Measurements from ENCODE around the gene NEK10. TPM values are rescaled to one million over a fixed set of nuclear protein-coding genes. Genes with fewer than 3 reads are reported as not detected.

NEK10 gene
- total RNA-seq, 1 donor from 2014 or later, result 7.3 TPM

DNA sequence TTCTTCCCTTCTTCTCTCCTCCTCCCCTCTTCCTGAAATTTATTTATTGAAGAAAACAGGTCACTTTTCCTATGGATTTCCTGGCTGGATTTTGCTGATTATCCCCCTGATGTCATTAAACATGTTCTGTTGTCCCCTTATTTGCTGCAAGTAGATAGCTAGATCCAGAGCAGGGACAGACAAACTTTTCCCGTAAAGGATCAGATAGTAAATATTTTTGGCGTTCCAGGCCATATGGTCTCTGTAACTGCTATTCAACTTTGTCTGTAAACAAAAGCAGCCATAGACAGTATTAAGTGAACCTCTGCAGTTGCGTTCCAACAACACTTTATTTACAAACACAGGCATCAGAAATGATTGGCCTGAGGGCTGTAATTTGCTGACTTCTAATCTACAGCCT, 241.3 kb downstream of the NEK10 start:
- Mint-ChIP-seq H3K4me1 (ENCODE audit: low read depth) (no peaks in the 10 kb centered on the region), H3K4me3 (ENCODE audit: unreplicated experiment) (no peak overlapping the region), H3K9me3 (ENCODE audit: low read depth) (no peaks in the 10 kb centered on the region), H3K36me3 (ENCODE audit: low read depth) (peaks cover 7% of the 10 kb centered on the region), H3K27ac (ENCODE audit: unreplicated experiment) (no peak overlapping the region), H3K27me3 (ENCODE audit: low read depth) (no peaks in the 10 kb centered on the region)
- TF ChIP-seq, protein P1, sequence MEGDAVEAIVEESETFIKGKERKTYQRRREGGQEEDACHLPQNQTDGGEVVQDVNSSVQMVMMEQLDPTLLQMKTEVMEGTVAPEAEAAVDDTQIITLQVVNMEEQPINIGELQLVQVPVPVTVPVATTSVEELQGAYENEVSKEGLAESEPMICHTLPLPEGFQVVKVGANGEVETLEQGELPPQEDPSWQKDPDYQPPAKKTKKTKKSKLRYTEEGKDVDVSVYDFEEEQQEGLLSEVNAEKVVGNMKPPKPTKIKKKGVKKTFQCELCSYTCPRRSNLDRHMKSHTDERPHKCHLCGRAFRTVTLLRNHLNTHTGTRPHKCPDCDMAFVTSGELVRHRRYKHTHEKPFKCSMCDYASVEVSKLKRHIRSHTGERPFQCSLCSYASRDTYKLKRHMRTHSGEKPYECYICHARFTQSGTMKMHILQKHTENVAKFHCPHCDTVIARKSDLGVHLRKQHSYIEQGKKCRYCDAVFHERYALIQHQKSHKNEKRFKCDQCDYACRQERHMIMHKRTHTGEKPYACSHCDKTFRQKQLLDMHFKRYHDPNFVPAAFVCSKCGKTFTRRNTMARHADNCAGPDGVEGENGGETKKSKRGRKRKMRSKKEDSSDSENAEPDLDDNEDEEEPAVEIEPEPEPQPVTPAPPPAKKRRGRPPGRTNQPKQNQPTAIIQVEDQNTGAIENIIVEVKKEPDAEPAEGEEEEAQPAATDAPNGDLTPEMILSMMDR (IDR thresholded peaks at IDR 0.05), result no peak
- no peak for DNase-seq (ENCODE audit: low spot score)

DNA sequence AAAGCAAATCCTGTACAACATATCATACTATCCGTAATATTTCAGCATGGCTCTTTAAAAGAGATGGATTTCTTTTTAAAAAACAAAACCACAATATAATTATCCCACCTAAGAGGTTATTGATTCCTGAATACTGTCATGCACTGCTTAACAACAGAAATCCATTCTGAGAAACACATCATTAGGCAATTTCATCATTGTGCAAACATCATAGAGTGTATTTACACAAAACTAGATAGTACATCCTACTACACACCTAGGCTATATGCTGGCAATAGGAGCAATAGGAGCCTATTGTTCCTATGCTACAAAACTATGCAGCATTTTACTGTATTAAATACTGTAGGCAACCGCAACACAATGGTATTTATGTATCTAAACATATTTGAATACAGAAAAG, 242.0 kb downstream of the NEK10 start:
- no peak for DNase-seq (ENCODE audit: low spot score)
- Mint-ChIP-seq H3K27ac (ENCODE audit: unreplicated experiment) (no peak overlapping the region), H3K36me3 (ENCODE audit: low read depth) (peaks cover 7% of the 10 kb centered on the region), H3K9me3 (ENCODE audit: low read depth) (no peaks in the 10 kb centered on the region), H3K4me1 (ENCODE audit: low read depth) (no peaks in the 10 kb centered on the region), H3K4me3 (ENCODE audit: unreplicated experiment) (no peak overlapping the region), H3K27me3 (ENCODE audit: low read depth) (no peaks in the 10 kb centered on the region)
- TF ChIP-seq, protein P1 (IDR thresholded peaks at IDR 0.05), result no peak

DNA sequence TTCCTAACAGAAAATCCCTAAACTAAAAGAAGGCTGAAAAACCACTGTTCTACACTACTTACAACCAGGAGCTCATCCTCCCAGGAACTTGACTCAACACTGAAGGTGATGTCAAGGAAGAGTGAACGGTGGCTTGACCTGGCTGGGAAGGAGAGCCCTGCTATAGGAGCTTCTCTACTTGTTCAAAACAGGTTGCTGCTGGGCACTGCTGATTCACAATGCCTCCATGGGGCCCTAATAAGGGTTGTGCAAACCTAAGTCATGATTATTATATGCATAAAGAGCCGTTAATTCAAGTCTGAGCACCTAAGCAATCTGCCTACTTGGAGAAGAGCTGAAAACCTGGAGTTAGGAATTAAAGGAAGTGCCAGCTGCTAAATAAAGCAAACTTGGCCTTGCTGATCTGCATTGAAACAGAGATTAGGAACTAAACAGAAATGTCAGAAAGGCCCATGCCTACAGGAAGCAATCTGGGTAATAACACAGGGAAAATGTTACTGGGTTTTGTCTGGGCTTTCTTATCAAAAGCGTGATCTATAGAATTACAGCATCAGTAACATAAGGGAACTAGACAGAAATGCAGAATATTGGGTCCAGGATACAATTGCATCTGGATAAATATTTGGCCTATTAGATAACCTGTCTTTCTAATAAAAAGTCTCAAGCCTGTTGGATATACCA, 243.2 kb downstream of the NEK10 start:
- H3K4me3 Mint-ChIP-seq (ENCODE audit: unreplicated experiment), result no peak overlapping the region
- H3K36me3 Mint-ChIP-seq (ENCODE audit: low read depth), result peaks cover 13% of the 10 kb centered on the region
- no peak for DNase-seq (ENCODE audit: low spot score)
- TF ChIP-seq, protein P1 (IDR thresholded peaks at IDR 0.05), result no peak
- H3K27ac Mint-ChIP-seq (ENCODE audit: unreplicated experiment), result no peak overlapping the region
- H3K27me3 Mint-ChIP-seq (ENCODE audit: low read depth), result no peaks in the 10 kb centered on the region
- H3K4me1 Mint-ChIP-seq (ENCODE audit: low read depth), result no peaks in the 10 kb centered on the region
- no peaks in the 10 kb centered on the region for H3K9me3 Mint-ChIP-seq (ENCODE audit: low read depth)

DNA sequence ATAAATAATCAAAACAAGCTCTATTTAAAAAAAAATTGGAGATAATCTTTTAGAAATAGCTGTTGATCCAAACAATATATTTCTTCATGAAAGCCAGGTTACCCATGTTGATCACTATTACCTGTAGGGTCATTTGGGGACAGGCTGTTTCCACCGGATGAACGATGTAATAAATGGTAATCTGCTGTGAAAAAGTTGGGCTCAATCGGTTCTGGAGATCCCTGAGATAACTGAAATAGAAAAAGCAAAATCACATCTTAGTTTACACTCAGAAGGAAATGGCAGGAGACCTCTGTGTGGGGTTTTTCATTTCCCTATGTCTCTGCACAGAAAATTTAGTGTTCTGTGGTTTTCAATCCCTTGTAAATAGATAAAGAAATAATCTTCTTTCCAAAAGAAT, 249.5 kb downstream of the NEK10 start:
- peaks cover 23% of the 10 kb centered on the region for H3K36me3 Mint-ChIP-seq (ENCODE audit: low read depth)
- no peak for DNase-seq (ENCODE audit: low spot score)

DNA sequence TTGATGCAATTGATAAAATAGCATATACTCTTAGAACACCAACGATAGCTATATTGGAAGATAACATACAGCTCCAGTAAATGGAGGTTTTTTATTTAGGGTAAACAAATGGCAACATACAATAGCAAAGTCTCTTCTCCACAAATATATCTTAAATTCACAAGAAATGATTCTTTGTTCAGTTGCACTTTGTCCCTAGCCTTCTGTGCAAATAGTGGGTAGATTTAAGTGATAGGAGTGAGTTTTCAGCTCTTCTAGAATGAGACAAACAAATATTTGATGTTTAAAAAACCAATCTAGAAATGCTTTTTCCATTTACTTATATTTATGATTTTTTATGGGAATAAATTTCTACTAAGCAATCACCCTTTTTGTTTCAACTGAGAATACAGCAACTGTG, 253.8 kb downstream of the NEK10 start:
- Mint-ChIP-seq H3K27me3 (ENCODE audit: low read depth) (no peaks in the 10 kb centered on the region), H3K36me3 (ENCODE audit: low read depth) (peaks cover 11% of the 10 kb centered on the region), H3K9me3 (ENCODE audit: low read depth) (no peaks in the 10 kb centered on the region), H3K4me1 (ENCODE audit: low read depth) (peaks cover 12% of the 10 kb centered on the region), H3K4me3 (ENCODE audit: unreplicated experiment) (no peak overlapping the region), H3K27ac (ENCODE audit: unreplicated experiment) (no peak overlapping the region)
- no peak for DNase-seq (ENCODE audit: low spot score)
- TF ChIP-seq, protein P1 (IDR thresholded peaks at IDR 0.05), result no peak

More for the DNA sequence above, 249.5 kb downstream of the NEK10 start:
- Mint-ChIP-seq H3K27ac (ENCODE audit: unreplicated experiment) (no peak overlapping the region), H3K9me3 (ENCODE audit: low read depth) (no peaks in the 10 kb centered on the region), H3K27me3 (ENCODE audit: low read depth) (no peaks in the 10 kb centered on the region), H3K4me1 (ENCODE audit: low read depth) (peaks cover 2% of the 10 kb centered on the region), H3K4me3 (ENCODE audit: unreplicated experiment) (no peak overlapping the region)
- TF ChIP-seq, protein P1 (IDR thresholded peaks at IDR 0.05), result no peak

All from chondrocyte (in vitro differentiated cells).